Measurements from ENCODE around the gene EGFL7. TPM values are rescaled to one million over a fixed set of nuclear protein-coding genes. Genes with fewer than 3 reads are reported as not detected.

EGFL7 gene
- total RNA-seq, 3 donors from 2014 or later (not counting 1 experiment from before 2014, with no cell fraction given): 0.28 to 0.47 (median 0.29) TPM

DNA sequence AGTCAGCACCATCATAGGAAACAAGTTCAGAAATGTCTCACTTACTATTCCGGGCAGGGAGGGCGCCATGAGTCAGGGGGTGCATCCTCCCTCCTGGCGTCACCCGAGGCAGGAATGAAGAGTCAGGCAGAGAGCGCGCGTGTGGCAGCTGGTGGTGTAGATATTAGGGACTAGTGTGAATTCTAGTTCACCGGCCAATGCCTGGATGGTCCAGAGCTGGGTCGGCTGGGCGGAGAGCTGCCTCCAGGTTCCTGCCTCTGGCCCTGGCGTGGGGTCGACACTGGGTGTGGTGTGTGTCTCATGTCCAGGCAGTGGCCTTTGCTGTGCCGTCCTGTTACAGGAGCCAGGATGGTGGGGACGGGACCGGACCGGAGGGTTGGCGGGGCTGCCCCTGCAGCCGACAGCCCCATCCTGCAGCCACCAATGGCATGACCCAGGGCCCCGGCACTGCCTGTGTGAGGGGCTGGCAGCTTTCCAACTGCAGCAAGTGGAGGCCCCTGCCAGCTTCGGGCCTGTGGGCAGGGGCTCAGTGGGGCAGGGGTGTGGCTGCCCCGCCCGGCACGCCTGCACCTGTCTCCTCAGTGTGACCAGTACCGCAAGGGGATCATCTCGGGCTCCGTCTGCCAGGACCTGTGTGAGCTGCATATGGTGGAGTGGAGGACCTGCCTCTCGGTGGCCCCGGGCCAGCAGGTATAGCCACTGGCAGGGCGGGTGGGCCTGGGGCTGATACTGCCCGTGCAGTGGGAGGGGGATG is 58.8 kb downstream of the EGFL7 start:
- Histone ChIP-seq H3K27me3 (ENCODE audit: control insufficient read depth, insufficient read depth, low read length) (no peaks in the 10 kb centered on the region), H3K9me3 (ENCODE audit: control insufficient read depth, insufficient read depth, low read length) (no peaks in the 10 kb centered on the region), H3K4me3 (ENCODE audit: low read length) (no peak overlapping the region), H3K27ac (ENCODE audit: low read length) (no peak overlapping the region), H3K4me1 (ENCODE audit: control insufficient read depth, insufficient read depth, low read length) (peaks cover 21% of the 10 kb centered on the region), H3K36me3 (ENCODE audit: control insufficient read depth, insufficient read depth, low read length) (peaks cover 37% of the 10 kb centered on the region)
- peaks cover 10 to 18% of the 10 kb centered on the region in 2 donors for H3K4me1 Mint-ChIP-seq
- no peaks in the 10 kb centered on the region for H3K36me3 Mint-ChIP-seq
- H3K27me3 Mint-ChIP-seq (ENCODE audit: low read depth in 2 of 2): no peaks in the 10 kb centered on the region
- WGBS (ENCODE audit: insufficient coverage): 86% methylated on average over 30 of the region's 30 CpGs
- H3K9me3 Mint-ChIP-seq: no peaks in the 10 kb centered on the region
- ATAC-seq: no peak
- TF ChIP-seq CTCF (IDR thresholded peaks at IDR 0.05): no peak
- no peak overlapping the region for H3K27ac Mint-ChIP-seq
- H3K4me3 Mint-ChIP-seq: no peak overlapping the region
- no peak for DNase-seq
- intact Hi-C loops (cut with micrococcal nuclease): no loop called here

Other genes with a start within 250 kb of the EGFL7 start
- gene INPP5E, start 223.1 kb upstream of the EGFL7 start, total RNA-seq: 10 to 100 TPM; 12.1 to 15.7 (median 14.4) TPM
- 10 to 100 TPM; 84.3 to 89.0 (median 87.1) TPM for gene SEC16A, start 179.9 kb upstream of the EGFL7 start, total RNA-seq
- 100 to 1,000 TPM; 126 to 228 (median 192) TPM for gene NOTCH1, start 116.9 kb upstream of the EGFL7 start, total RNA-seq
- gene AGPAT2, start 24.5 kb downstream of the EGFL7 start, total RNA-seq: 10 to 100 TPM; 10.3 to 19.4 (median 12.0) TPM
- under 1 TPM in 2 of 3 donors, not detected in 1; 0.31 to 0.39 TPM for gene DIPK1B, start 49.7 kb downstream of the EGFL7 start, total RNA-seq
- not detected for gene LCN10, start 80.0 kb downstream of the EGFL7 start, total RNA-seq
- not detected for gene LCN6, start 85.6 kb downstream of the EGFL7 start, total RNA-seq
- gene LCN8, start 95.3 kb downstream of the EGFL7 start, total RNA-seq: not detected
- not detected for gene LCN15, start 101.6 kb downstream of the EGFL7 start, total RNA-seq
- 10 to 100 TPM; 22.4 to 26.9 (median 26.6) TPM for gene TMEM141, start 128.4 kb downstream of the EGFL7 start, total RNA-seq
- gene CCDC183, start 133.4 kb downstream of the EGFL7 start, total RNA-seq: under 1 TPM; 0.56 to 0.75 (median 0.65) TPM
- 10 to 100 TPM; 72.7 to 82.5 (median 75.9) TPM for gene RABL6, start 145.0 kb downstream of the EGFL7 start, total RNA-seq
- gene AJM1, start 179.6 kb downstream of the EGFL7 start, total RNA-seq: 10 to 100 TPM; 26.6 to 35.6 (median 31.5) TPM
- gene PHPT1, start 186.5 kb downstream of the EGFL7 start, total RNA-seq: 10 to 100 TPM; 63.5 to 69.8 (median 67.7) TPM
- gene MAMDC4, start 189.4 kb downstream of the EGFL7 start, total RNA-seq: 1 to 10 TPM; 4.6 to 6.5 (median 5.8) TPM
- gene EDF1, start 203.4 kb downstream of the EGFL7 start, total RNA-seq: 100 to 1,000 TPM; 208 to 255 (median 227) TPM
- gene TRAF2, start 223.6 kb downstream of the EGFL7 start, total RNA-seq: 10 to 100 TPM; 17.4 to 35.5 (median 25.0) TPM